Neural progenitor cell (in vitro differentiated cells): ENCODE data around the gene SLC45A1.

ENCODE experiments used
- CTCF ChIP-seq: fragments of 200-600 bp; sonication (generic); IDR thresholded peaks from 2 replicates; pipeline ENCODE4 v1.5.1; 2017; ENCODE audit warnings: antibody characterized with exemption, mild to moderate bottlenecking
- EZH2 ChIP-seq: fragments of 200-600 bp; sonication (generic); IDR thresholded peaks from 2 replicates; pipeline ENCODE4 v1.6.1; 2017; ENCODE audit warnings: antibody characterized with exemption, mild to moderate bottlenecking, moderate library complexity

GRCh38 chr1:8373581-8374241 lies 55.8 kb downstream of the SLC45A1 start:
- TF ChIP-seq EZH2: no peak
- TF ChIP-seq CTCF: no peak
